ENCODE measurements around the gene CNKSR3.

- TF ChIP-seq CTCF (IDR thresholded peaks at IDR 0.05) (no peak), POLR2A (IDR thresholded peaks at IDR 0.05) (no peak)
Measured at GRCh38 chr6:154388803-154389202, 121.7 kb downstream of the CNKSR3 start.

Data from uterus (tissue), 2 donors.